WERI-Rb-1 (cell line): Measurements from ENCODE around the gene TMEM200B.
A peak's percentile ranks its signal among the peaks of the same experiment; 100 is the strongest.

Source experiments
- DNase-seq: peaks from one replicate; pipeline ENCODE4 v3.0.0-alpha.2; 2020
- H3K27ac ChIP-seq: fragments of 250-450 bp; sonication (Bioruptor Pico); 2 replicates; pipeline ENCODE4 v1.5.1; 2020; ENCODE audit warnings: mild to moderate bottlenecking, moderate library complexity
- H3K27me3 ChIP-seq: fragments of 250-450 bp; sonication (Bioruptor Pico); 2 replicates; pipeline ENCODE4 v1.5.1; 2021; ENCODE audit warnings: mild to moderate bottlenecking, low read depth, moderate library complexity; ENCODE audit not compliant: insufficient read depth, severe bottlenecking
- H3K36me3 ChIP-seq: fragments of 250-450 bp; sonication (Bioruptor Pico); 2 replicates; pipeline ENCODE4 v1.5.1; 2020; ENCODE audit warnings: mild to moderate bottlenecking, moderate library complexity
- H3K4me3 ChIP-seq: 2 replicates; pipeline ENCODE4 v1.5.1; 2011; ENCODE audit warnings: low read depth, mild to moderate bottlenecking, control low read depth, low read length
- H3K9me3 ChIP-seq: fragments of 250-450 bp; sonication (Bioruptor Pico); 2 replicates; pipeline ENCODE4 v1.5.1; 2021; ENCODE audit warnings: mild to moderate bottlenecking, moderate library complexity; ENCODE audit not compliant: severe bottlenecking
- CTCF ChIP-seq: IDR thresholded peaks from 2 replicates; pipeline ENCODE4 v1.5.1; 2011; ENCODE audit warnings: low read depth, mild to moderate bottlenecking, control low read depth, inconsistent platforms, low read length

The TMEM200B gene

GRCh38 chr1:29123887-29124365 is at the start of gene TMEM200B:
TSS of gene TMEM200B (minus strand) at chr1:29123903. CDS start at chr1:29121828, 2,075 bp downstream.
- Histone ChIP-seq H3K4me3 (peak within 1 kb of the TSS; percentile 70), H3K27ac (peak within 1 kb of the TSS; percentile 38), H3K36me3 (no peaks in the 10 kb centered on the region; the same call in 1 of the 2 replicates), H3K27me3 (peaks cover 25% of the 10 kb centered on the region), H3K9me3 (no peaks in the 10 kb centered on the region)
- TF ChIP-seq CTCF: no peak
- DNase-seq: no peak

DNA sequence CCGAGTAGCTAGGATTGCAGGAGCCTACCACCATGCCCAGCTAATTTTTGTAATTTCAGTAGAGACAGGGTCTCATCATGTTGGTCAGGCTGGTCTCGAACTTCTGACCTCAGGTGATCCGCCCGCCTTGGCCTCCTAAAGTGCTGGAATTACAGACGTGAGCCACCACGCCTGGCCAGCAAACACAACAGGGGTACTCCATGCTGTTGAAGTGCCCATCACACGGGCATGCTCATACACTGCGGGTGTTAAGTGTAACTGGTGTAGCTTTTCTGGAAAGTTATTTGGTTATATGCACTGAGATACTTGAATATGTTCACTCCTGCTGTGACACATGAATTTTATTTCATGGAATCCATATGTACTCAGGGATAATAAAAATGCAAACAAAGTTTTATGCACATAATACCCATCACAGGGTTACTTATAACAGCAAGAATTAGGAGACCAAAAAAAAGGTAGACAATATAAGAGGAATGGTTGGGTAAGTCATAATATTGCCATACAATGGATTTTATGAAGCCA is 48.8 kb upstream of the TMEM200B start:
- H3K27me3 ChIP-seq: no peaks in the 10 kb centered on the region
- TF ChIP-seq CTCF: no peak
- DNase-seq: no peak
- H3K27ac ChIP-seq: no peak overlapping the region
- H3K9me3 ChIP-seq: no peaks in the 10 kb centered on the region
- H3K4me3 ChIP-seq: no peak overlapping the region
- H3K36me3 ChIP-seq: peaks cover 55% of the 10 kb centered on the region

DNA sequence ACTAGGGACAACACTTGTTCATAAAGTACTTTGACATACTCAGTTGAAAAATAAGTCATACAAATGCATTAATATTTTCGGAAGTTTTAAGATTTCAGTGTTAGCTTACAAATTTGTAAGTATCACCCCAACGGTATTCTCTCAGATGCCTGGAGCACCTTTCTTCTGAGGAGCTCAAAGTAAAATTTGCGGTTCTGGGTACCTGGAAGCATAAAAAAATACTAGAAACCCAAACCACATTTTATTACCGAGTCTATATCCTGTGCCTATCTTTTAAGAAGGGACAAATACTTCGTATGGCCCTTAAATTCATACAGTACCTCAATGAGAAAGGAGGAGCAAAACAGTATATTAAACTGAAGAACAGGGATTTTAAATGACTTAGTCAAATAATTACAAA is 47.8 kb upstream of the TMEM200B start:
- no peak overlapping the region for H3K27ac ChIP-seq
- no peak for TF ChIP-seq CTCF
- no peak for DNase-seq
- no peaks in the 10 kb centered on the region for H3K27me3 ChIP-seq
- H3K9me3 ChIP-seq: no peaks in the 10 kb centered on the region
- H3K36me3 ChIP-seq: peaks cover 55% of the 10 kb centered on the region
- H3K4me3 ChIP-seq: no peak overlapping the region

GRCh38 chr1:29171089-29171488 is 47.4 kb upstream of the TMEM200B start:
- no peaks in the 10 kb centered on the region for H3K9me3 ChIP-seq
- no peak for TF ChIP-seq CTCF
- no peak for DNase-seq
- H3K4me3 ChIP-seq: no peak overlapping the region
- no peak overlapping the region for H3K27ac ChIP-seq
- no peaks in the 10 kb centered on the region for H3K27me3 ChIP-seq
- peaks cover 57% of the 10 kb centered on the region for H3K36me3 ChIP-seq

- H3K27ac ChIP-seq: no peak overlapping the region
- DNase-seq: no peak
- TF ChIP-seq CTCF: no peak
- peaks cover 60% of the 10 kb centered on the region for H3K36me3 ChIP-seq
- no peaks in the 10 kb centered on the region for H3K9me3 ChIP-seq
- no peak overlapping the region for H3K4me3 ChIP-seq
- H3K27me3 ChIP-seq: no peaks in the 10 kb centered on the region
These were observed 46.3 kb upstream of the TMEM200B start for GRCh38 chr1:29169976-29170375.

- peaks cover 65% of the 10 kb centered on the region for H3K36me3 ChIP-seq
- no peaks in the 10 kb centered on the region for H3K9me3 ChIP-seq
- no peak for DNase-seq
- H3K4me3 ChIP-seq: no peak overlapping the region
- no peak for TF ChIP-seq CTCF
- no peaks in the 10 kb centered on the region for H3K27me3 ChIP-seq
- no peak overlapping the region for H3K27ac ChIP-seq
These were observed 44.2 kb upstream of the TMEM200B start for GRCh38 chr1:29167904-29168303.
